IgD-negative memory B cell (primary cell): Measurements from ENCODE around the gene PLEKHD1. TPM values are rescaled to one million over a fixed set of nuclear protein-coding genes. Genes with fewer than 3 reads are reported as not detected.
"Not testable (repeated sequence)": the region's sequence is repeated elsewhere in the genome, so short reads cannot be mapped to it uniquely, and the experiment has no call there.

Experiments used
- H3K27ac Mint-ChIP-seq, 3 donors: one replicate each; pipeline ENCODE4 v1.8.0; 2020 to 2022; ENCODE audit warnings: mild to moderate bottlenecking in 3 of 3, mixed read lengths in 3 of 3, moderate library complexity in 1 of 3
- H3K27me3 Mint-ChIP-seq: one replicate; pipeline ENCODE4 v1.8.0; 2021; ENCODE audit warnings: mixed read lengths
- H3K36me3 Mint-ChIP-seq: one replicate; pipeline ENCODE4 v1.8.0; 2020; ENCODE audit warnings: mild to moderate bottlenecking, mixed read lengths
- H3K4me1 Mint-ChIP-seq, 3 donors: one replicate each; pipeline ENCODE4 v1.8.0; 2020 to 2022; ENCODE audit warnings: mixed read lengths in 3 of 3, mild to moderate bottlenecking in 1 of 3
- H3K4me3 Mint-ChIP-seq, 4 donors: one replicate each; pipeline ENCODE4 v1.8.0; 2020 to 2022; ENCODE audit warnings: mild to moderate bottlenecking in 4 of 4, mixed read lengths in 4 of 4, moderate library complexity in 3 of 4
- H3K9me3 Mint-ChIP-seq, 3 donors: one replicate each; pipeline ENCODE4 v1.8.0; 2020 to 2021; ENCODE audit warnings: mixed read lengths in 3 of 3, mild to moderate bottlenecking in 1 of 3
- polyA plus RNA-seq: library from polyadenylated mRNA; unstranded; fragments of 300-500 nt; fragmentation: Illumina TruSeq; gene quantifications from one replicate; pipeline ENCODE4 v1.2.3, GENCODE V29; 2021

Gene PLEKHD1
- polyA plus RNA-seq, 1 donor from 2014 or later = 0.11 TPM

DNA sequence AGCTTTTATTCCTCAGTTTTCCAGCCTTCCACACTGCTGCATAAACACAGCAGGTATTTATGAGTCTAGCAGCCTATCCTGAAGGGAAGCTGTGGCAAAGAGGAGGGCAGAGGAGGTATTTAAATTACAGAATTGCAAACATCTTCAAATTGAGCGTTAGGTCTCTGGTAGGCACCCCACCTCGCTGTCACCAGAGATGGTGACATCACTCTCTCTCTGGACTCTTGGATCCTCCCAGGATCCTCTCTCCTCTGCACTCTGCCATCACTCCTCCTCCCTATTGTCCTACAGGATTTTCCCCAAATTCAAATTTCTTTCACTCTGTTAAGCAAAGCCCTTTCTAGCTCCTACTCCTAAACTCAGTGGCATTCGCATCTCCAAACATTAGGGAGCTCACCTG is 6.7 kb downstream of the PLEKHD1 start:
- Mint-ChIP-seq H3K27ac (no peak overlapping the region), H3K4me3 (no peak overlapping the region), H3K4me1 (peaks cover 0 to 5% (median 0%) of the 10 kb centered on the region in 3 donors), H3K9me3 (no peaks in the 10 kb centered on the region), H3K27me3 (peaks cover 24% of the 10 kb centered on the region), H3K36me3 (peaks cover 3% of the 10 kb centered on the region)

DNA sequence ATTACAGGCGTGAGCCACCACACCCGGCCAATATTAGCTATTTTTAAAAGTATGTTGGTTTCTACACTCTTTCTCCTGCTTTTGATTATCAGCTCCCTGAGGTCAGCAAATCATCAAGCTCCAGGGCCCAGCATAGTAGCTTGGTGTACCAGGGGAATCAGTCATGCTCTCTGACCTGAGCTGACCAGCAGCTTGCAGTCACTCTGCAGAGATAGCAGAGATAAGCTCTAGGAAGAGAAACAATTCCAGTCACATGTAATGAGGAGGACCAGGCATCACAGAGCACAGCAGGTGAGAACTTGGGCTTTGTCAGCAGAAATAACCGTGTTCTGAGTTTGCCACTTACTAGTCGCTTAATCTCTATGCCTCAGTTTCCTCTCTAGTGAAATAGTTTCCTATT is 8.5 kb downstream of the PLEKHD1 start:
- peaks cover 0 to 1% (median 0%) of the 10 kb centered on the region in 3 donors for H3K9me3 Mint-ChIP-seq
- H3K4me3 Mint-ChIP-seq = no peak overlapping the region
- H3K4me1 Mint-ChIP-seq = no peaks in the 10 kb centered on the region
- H3K27ac Mint-ChIP-seq = no peak overlapping the region
- peaks cover 21% of the 10 kb centered on the region for H3K27me3 Mint-ChIP-seq
- H3K36me3 Mint-ChIP-seq = peaks cover 3% of the 10 kb centered on the region

DNA sequence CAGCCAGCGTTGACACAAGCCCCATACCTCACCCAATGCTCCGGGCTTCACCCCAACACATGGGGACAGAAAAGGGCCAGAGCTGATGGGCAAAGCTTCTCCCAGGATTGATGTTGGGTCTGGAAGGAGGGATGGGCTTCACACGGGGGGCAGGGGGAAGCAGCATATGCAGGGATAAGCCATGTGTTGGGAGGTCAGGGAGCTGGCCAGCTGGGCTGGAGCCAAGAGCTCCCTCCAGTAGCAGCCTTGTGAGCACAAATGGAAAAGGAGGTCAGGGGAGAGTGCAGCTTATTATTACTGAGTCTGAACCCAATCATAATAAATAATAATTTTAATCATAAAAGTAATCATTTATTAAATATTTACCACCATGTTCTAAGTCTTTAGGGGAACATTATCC is 9.3 kb downstream of the PLEKHD1 start:
- H3K9me3 Mint-ChIP-seq = peaks cover 0 to 1% (median 0%) of the 10 kb centered on the region in 3 donors
- no peak overlapping the region for H3K27ac Mint-ChIP-seq
- peaks cover 3% of the 10 kb centered on the region for H3K36me3 Mint-ChIP-seq
- no peaks in the 10 kb centered on the region for H3K4me1 Mint-ChIP-seq
- H3K27me3 Mint-ChIP-seq = peaks cover 21% of the 10 kb centered on the region
- no peak overlapping the region for H3K4me3 Mint-ChIP-seq

DNA sequence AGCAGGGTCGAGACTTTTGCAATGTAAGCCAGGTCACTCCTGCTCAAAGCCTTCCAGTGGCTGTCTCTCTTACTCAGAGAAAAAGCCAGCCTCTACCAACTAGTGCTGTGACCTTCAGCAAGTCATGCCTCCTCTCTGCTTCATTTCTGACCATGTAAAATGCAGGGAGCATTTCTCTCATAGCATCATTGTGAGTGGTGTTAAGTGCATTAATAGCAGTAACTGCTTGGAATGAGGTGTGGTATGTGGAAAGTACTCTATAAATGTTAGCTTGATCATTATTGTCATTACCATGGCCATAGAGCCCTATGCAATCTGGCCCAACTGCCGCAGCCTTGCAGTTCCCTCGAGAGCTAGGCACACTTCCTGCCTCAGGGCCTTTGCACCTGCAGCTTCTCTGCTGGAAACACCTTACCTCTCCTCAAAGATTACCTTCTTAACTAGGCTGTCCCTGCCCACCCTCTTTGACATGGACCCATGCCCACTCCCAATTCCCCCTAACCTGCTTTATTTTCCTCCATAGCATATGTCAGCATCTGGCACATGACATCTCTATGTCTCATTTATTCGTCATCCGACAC is 10.9 kb downstream of the PLEKHD1 start:
- Mint-ChIP-seq H3K4me3 (no peak overlapping the region), H3K36me3 (peaks cover 3% of the 10 kb centered on the region), H3K27me3 (peaks cover 12% of the 10 kb centered on the region), H3K27ac (no peak overlapping the region), H3K9me3 (peaks cover 0 to 1% (median 0%) of the 10 kb centered on the region in 3 donors), H3K4me1 (no peaks in the 10 kb centered on the region)

GRCh38 chr14:69497866-69498265 is 13.3 kb downstream of the PLEKHD1 start:
- not testable (repeated sequence) for H3K27ac Mint-ChIP-seq, H3K4me1 Mint-ChIP-seq, H3K4me3 Mint-ChIP-seq, H3K9me3 Mint-ChIP-seq, H3K36me3 Mint-ChIP-seq
- H3K27me3 Mint-ChIP-seq = peaks cover 11% of the 10 kb centered on the region

- not testable (repeated sequence) for H3K9me3 Mint-ChIP-seq, H3K27ac Mint-ChIP-seq, H3K4me3 Mint-ChIP-seq, H3K4me1 Mint-ChIP-seq, H3K36me3 Mint-ChIP-seq
- peaks cover 11% of the 10 kb centered on the region for H3K27me3 Mint-ChIP-seq
Measured at GRCh38 chr14:69498286-69498685, 13.8 kb downstream of the PLEKHD1 start.

- peaks cover 11% of the 10 kb centered on the region for H3K27me3 Mint-ChIP-seq
- H3K4me3 Mint-ChIP-seq = no peak overlapping the region
- peaks cover 2% of the 10 kb centered on the region for H3K36me3 Mint-ChIP-seq
- H3K27ac Mint-ChIP-seq = no peak overlapping the region
- peaks cover 0 to 1% (median 0%) of the 10 kb centered on the region in 3 donors for H3K9me3 Mint-ChIP-seq
- H3K4me1 Mint-ChIP-seq = no peaks in the 10 kb centered on the region
Measured at GRCh38 chr14:69499436-69499835, 14.9 kb downstream of the PLEKHD1 start.

GRCh38 chr14:69500096-69500495 is 15.6 kb downstream of the PLEKHD1 start:
- H3K27ac Mint-ChIP-seq = no peak overlapping the region
- H3K4me3 Mint-ChIP-seq = no peak overlapping the region
- peaks cover 10% of the 10 kb centered on the region for H3K27me3 Mint-ChIP-seq
- no peaks in the 10 kb centered on the region for H3K4me1 Mint-ChIP-seq
- H3K9me3 Mint-ChIP-seq = peaks cover 0 to 1% (median 0%) of the 10 kb centered on the region in 3 donors
- no peaks in the 10 kb centered on the region for H3K36me3 Mint-ChIP-seq

DNA sequence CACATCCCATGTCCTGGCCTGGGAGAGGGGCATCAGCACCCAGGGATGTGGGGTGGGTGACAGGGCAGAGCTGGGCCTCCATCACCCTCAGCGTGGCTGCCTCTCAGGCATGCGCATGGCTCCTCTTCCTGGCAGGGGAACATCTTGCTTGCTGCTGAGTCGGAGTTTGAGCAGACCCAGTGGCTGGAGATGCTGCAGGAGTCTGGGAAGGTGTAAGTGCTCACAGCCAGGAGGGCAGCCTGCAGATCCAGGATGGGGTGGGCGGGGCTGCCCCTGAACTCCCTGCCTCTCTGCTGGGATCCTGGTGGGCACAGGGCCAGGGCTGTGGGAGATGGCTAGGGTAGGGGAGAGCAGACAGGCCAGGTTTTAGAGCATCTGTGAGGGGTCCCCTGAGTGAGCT is 16.2 kb downstream of the PLEKHD1 start:
- Mint-ChIP-seq H3K36me3 (no peaks in the 10 kb centered on the region), H3K27ac (no peak overlapping the region), H3K27me3 (peaks cover 10% of the 10 kb centered on the region), H3K4me1 (no peaks in the 10 kb centered on the region), H3K4me3 (no peak overlapping the region), H3K9me3 (peaks cover 0 to 1% (median 0%) of the 10 kb centered on the region in 3 donors)

GRCh38 chr14:69501423-69501838 is 16.9 kb downstream of the PLEKHD1 start:
- Mint-ChIP-seq H3K9me3 (peaks cover 0 to 1% (median 0%) of the 10 kb centered on the region in 3 donors), H3K4me3 (no peak overlapping the region), H3K27me3 (peaks cover 10% of the 10 kb centered on the region), H3K36me3 (no peaks in the 10 kb centered on the region), H3K27ac (no peak overlapping the region), H3K4me1 (no peaks in the 10 kb centered on the region)

DNA sequence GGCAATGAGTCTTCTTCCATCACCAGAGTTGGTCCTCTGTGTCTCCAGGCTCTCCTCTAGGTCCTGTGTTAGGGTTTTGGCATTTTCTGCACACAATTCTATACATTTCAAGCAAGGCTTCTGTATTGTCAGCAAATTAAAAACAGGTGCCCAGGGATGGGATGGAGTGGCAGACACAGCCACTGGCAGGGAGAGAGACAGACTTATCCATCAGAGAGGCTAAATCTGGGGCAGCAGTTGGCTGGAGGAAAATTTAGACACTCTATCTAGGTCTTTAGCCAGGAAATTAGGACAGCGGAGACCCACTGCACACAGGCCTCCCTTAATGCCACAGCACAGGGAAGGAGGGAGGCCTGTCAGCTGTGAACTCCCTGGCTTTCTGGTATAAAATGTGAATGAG is 20.2 kb downstream of the PLEKHD1 start:
- H3K27me3 Mint-ChIP-seq = peaks cover 6% of the 10 kb centered on the region
- H3K4me1 Mint-ChIP-seq = no peaks in the 10 kb centered on the region
- H3K36me3 Mint-ChIP-seq = no peaks in the 10 kb centered on the region
- H3K4me3 Mint-ChIP-seq = no peak overlapping the region
- H3K9me3 Mint-ChIP-seq = no peaks in the 10 kb centered on the region
- H3K27ac Mint-ChIP-seq = no peak overlapping the region

DNA sequence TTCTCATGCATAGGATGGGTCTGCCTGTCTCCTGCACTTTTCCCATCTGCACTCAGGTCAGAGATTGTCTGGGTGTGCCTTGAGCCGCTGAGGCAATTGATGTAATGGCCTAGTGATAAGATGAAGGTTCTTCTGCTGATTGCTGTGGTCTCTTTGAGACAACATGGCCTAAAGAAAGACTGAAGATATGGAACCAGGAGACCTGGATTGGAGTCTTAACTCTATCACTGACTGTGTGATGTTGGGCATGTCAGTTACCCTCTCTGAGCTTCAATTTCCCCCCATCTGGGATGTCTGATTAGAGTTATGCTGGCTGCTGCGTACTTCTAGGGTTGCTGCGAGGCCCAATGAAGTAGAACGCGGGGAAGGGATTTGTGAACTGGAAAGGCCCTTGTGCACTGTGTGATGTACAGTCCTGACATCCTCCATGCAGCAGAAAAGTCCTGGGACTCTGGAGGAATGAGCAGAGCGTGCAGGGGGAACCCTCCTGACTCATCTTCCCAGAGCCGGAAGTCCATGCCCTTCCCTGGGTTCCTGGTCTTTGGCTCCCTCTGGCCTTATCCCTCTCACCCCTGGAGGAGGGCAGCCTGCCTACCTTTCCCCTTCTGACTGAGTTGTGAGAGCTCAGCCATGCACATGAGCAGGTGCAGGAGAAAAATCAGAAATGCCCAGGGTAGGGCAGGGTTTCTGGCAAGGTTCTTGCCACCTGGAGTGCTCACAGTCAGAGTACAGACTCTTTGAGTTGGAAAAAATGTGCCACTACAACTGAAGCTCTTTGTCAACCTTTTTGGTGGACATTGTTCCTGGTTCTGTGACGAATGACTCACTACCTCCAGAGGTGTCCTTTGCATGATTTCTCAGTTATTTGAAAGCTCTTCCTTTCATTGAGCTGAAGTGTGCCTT is 21.1 kb downstream of the PLEKHD1 start:
- H3K27me3 Mint-ChIP-seq = peaks cover 6% of the 10 kb centered on the region
- no peaks in the 10 kb centered on the region for H3K9me3 Mint-ChIP-seq
- H3K4me3 Mint-ChIP-seq = no peak overlapping the region
- H3K36me3 Mint-ChIP-seq = no peaks in the 10 kb centered on the region
- no peaks in the 10 kb centered on the region for H3K4me1 Mint-ChIP-seq
- H3K27ac Mint-ChIP-seq = no peak overlapping the region

- Mint-ChIP-seq H3K36me3 (no peaks in the 10 kb centered on the region), H3K27ac (no peak overlapping the region), H3K27me3 (peaks cover 6% of the 10 kb centered on the region), H3K4me1 (no peaks in the 10 kb centered on the region), H3K9me3 (no peaks in the 10 kb centered on the region), H3K4me3 (no peak overlapping the region)
Measured at GRCh38 chr14:69506241-69506595, 21.7 kb downstream of the PLEKHD1 start.

DNA sequence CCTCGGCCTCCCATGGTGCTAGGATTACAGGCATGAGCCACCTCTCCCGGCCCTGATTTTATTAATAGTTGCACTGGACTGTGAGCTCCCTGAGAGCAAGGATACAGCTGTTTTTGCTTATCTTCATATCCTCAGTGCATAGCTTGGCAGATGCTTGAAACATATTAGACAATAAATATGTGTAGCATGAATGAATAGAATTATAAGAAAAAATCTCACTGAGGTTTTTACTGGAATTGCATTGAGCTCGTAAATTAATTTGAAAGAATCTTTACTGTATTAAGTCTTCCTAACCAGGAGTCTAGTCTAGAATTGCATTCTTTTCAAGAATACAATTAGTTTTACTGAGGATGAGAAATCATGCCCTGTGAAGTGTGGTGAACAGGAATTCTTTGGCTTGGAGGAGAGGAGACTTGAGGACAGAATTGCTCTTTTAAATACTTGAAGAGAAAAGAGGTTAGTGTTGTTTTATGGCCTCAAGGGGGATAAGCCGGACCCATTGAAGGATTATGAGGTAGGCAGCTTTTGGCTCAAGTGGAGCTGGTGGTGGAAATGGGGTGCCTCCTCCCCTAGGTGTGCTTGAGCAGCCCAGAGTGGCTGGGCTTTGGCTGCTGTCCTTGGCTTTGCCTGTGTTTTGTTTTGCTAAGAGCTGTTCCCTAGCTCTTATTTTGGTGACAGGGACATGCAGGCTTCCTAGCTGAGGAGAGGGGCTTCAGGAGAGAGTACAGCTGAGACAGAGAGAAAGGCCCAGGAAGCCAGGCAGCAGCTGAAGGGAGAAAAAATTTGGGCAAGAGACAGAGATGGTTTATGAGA is 34.0 kb downstream of the PLEKHD1 start:
- Mint-ChIP-seq H3K27ac (no peak overlapping the region), H3K9me3 (peaks cover 0 to 3% (median 2%) of the 10 kb centered on the region in 3 donors), H3K36me3 (no peaks in the 10 kb centered on the region), H3K4me3 (no peak overlapping the region), H3K27me3 (peaks cover 10% of the 10 kb centered on the region), H3K4me1 (no peaks in the 10 kb centered on the region)
